WI38 (cell line): ENCODE results near the gene FUS.

Source experiments
- H3K4me3 ChIP-seq: 2 replicates; pipeline ENCODE4 v1.5.1; 2011; ENCODE audit warnings: low read depth, mild to moderate bottlenecking, control low read depth, low read length
- CTCF ChIP-seq: IDR thresholded peaks from 2 replicates; pipeline ENCODE4 v1.5.1; 2012; ENCODE audit warnings: low read depth, mild to moderate bottlenecking, control low read depth, low read length

Gene FUS

GRCh38 chr16:31184888-31185287, 4.9 kb downstream of the FUS start:
- no peak for TF ChIP-seq CTCF
- H3K4me3 ChIP-seq = no peak overlapping the region

DNA sequence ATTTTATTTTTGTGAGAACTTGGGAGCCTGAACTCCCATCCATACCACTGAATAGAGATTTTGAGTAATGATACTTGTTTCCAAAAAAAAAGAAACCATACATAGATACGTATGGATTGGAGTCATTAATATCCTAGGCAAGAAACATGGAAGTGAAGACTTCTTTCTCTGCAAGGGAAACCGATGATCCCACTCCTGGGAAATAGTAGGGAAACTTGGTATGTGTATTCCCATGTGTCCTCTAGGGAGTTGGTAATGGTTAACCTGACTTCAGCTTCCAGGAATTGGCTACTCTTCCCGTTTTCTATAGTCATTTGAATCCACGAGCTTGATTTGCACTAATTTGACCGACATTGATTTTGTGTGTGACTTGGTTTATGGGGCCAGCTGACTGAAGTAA, 5.4 kb downstream of the FUS start:
- no peak for TF ChIP-seq CTCF
- no peak overlapping the region for H3K4me3 ChIP-seq

DNA sequence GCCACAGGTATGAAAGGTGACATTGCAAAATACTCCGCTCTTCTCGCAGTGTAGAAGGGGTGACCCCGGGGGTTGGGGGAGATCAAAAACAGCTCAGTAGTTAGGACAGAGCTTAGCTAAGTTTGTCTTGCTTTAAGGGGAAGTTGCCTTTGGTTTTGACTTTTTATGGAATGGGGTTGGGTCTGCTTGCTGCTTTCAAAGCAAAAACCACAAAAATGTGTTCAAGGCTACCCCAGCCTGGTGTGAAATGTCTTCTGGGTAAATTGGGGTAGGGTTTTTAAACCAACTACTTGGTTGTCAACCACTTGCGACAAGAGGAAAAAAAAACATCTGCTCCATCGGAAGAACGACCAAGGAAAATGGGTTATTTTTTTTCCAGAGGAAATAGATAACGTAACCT, 6.2 kb downstream of the FUS start:
- no peak overlapping the region for H3K4me3 ChIP-seq
- TF ChIP-seq CTCF = no peak

- no peak overlapping the region for H3K4me3 ChIP-seq
- no peak for TF ChIP-seq CTCF
These were observed 7.2 kb downstream of the FUS start for GRCh38 chr16:31186930-31187807.

DNA sequence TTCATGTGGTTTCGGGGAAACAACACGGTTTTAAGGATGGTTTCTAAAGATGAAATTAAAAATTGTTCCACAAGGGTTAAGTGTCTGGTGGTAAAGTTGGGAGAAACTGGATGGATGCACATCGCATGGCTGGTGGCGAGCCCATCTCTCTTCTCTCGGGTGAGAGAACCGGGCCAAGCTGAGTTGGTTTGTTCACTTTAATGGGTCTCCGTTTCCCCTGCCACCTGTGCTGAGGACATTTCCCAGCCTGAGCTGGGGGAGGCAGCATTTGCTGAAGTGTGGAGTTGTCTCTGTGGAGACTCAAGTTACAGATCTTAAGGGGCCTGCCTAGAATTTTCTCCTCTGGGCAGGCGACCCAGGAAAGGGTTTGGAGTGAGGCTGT, 7.9 kb downstream of the FUS start:
- no peak overlapping the region for H3K4me3 ChIP-seq
- no peak for TF ChIP-seq CTCF

- no peak for TF ChIP-seq CTCF
- no peak overlapping the region for H3K4me3 ChIP-seq
These were observed 8.8 kb downstream of the FUS start for GRCh38 chr16:31188450-31189411.

- TF ChIP-seq CTCF = no peak
- H3K4me3 ChIP-seq = no peak overlapping the region
These were observed 9.5 kb downstream of the FUS start for GRCh38 chr16:31189412-31189778.
